ENCODE measurements around the gene GATA3. TPM values are rescaled to one million over a fixed set of nuclear protein-coding genes. Genes with fewer than 3 reads are reported as not detected.

Gene GATA3
- total RNA-seq, 1 donor = not detected

DNA sequence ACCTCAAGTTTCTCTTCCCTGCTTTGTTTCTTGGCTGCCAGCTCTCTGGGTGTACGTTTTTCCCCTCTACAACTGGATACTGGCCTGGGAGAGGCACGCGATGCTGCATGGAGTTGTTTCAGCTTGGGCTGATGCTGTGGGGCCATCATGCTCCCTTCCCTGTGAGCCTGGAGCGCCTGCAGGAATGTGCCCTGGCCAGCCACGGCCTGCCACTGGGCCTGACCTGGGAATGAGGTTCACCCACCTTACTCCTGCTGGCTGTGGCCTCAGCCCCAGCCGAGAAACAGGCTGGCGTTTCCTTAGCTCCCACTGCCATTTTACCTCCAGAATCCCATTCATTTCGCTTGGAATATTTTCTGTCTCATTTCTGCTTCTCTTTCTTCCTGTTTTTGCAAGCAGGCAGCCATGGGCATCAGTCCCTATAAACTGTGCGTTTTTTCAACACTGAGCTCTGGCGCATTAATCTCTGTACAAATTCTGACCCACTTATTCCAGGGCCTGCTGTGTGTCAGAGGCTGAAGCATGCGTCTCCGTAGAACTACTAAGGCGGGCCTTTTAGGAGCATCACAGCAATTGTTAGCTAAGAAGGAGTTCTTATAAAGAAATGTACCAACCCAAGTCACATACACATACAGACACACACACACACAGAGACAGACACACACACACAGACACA is 57.9 kb downstream of the GATA3 start:
- Histone ChIP-seq H4K20me1 (ENCODE audit: insufficient read depth, low read length) (no peaks in the 10 kb centered on the region), H3K4me2 (ENCODE audit: insufficient read depth, low read length) (no peak overlapping the region), H3K27me3 (ENCODE audit: insufficient read depth, low read length) (no peaks in the 10 kb centered on the region), H3K27ac (ENCODE audit: low read depth, low read length) (no peak overlapping the region), H3K4me1 (ENCODE audit: insufficient read depth, low read length) (no peaks in the 10 kb centered on the region), H3K79me2 (ENCODE audit: insufficient read depth, low read length) (no peaks in the 10 kb centered on the region), H3K9me3 (ENCODE audit: low read depth, low read length) (no peaks in the 10 kb centered on the region), H2AFZ (ENCODE audit: low read length) (no peak overlapping the region), H3K4me3 (ENCODE audit: insufficient read depth, low read length) (no peak overlapping the region), H3K36me3 (ENCODE audit: insufficient read depth, low read length) (no peaks in the 10 kb centered on the region)
- TF ChIP-seq, protein P1, sequence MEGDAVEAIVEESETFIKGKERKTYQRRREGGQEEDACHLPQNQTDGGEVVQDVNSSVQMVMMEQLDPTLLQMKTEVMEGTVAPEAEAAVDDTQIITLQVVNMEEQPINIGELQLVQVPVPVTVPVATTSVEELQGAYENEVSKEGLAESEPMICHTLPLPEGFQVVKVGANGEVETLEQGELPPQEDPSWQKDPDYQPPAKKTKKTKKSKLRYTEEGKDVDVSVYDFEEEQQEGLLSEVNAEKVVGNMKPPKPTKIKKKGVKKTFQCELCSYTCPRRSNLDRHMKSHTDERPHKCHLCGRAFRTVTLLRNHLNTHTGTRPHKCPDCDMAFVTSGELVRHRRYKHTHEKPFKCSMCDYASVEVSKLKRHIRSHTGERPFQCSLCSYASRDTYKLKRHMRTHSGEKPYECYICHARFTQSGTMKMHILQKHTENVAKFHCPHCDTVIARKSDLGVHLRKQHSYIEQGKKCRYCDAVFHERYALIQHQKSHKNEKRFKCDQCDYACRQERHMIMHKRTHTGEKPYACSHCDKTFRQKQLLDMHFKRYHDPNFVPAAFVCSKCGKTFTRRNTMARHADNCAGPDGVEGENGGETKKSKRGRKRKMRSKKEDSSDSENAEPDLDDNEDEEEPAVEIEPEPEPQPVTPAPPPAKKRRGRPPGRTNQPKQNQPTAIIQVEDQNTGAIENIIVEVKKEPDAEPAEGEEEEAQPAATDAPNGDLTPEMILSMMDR (IDR thresholded peaks at IDR 0.05; ENCODE audit: extremely low read depth, low read depth, low read length) = no peak
- DNase-seq (ENCODE audit: insufficient read length, low spot score, missing footprints) = no peak

DNA sequence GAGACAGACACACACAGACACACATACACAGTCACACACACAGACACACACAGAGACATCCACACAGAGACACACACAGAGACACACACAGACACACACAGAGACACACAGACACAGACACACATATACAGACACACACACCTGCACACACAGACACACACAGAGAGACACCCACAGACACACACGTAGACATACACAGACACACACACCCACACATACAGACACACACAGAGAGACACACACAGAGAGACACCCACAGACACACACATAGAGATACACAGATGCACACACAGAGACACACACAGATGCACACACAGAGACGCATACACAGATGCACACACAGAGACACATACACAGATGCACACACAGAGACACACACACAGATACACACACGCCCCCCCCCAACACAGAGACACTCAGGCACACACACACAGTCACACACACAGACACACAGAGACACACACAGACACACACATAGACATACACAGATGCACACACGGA is 58.5 kb downstream of the GATA3 start:
- DNase-seq (ENCODE audit: insufficient read length, low spot score, missing footprints) = no peak
- no peak overlapping the region for H3K4me2 ChIP-seq (ENCODE audit: insufficient read depth, low read length)
- TF ChIP-seq, protein P1 (IDR thresholded peaks at IDR 0.05; ENCODE audit: extremely low read depth, low read depth, low read length) = no peak
- no peak overlapping the region for H3K4me3 ChIP-seq (ENCODE audit: insufficient read depth, low read length)
- H2AFZ ChIP-seq (ENCODE audit: low read length) = no peak overlapping the region
- H3K9me3 ChIP-seq (ENCODE audit: low read depth, low read length) = no peaks in the 10 kb centered on the region
- H3K79me2 ChIP-seq (ENCODE audit: insufficient read depth, low read length) = no peaks in the 10 kb centered on the region
- no peaks in the 10 kb centered on the region for H4K20me1 ChIP-seq (ENCODE audit: insufficient read depth, low read length)
- no peaks in the 10 kb centered on the region for H3K27me3 ChIP-seq (ENCODE audit: insufficient read depth, low read length)
- H3K36me3 ChIP-seq (ENCODE audit: insufficient read depth, low read length) = no peaks in the 10 kb centered on the region
- H3K27ac ChIP-seq (ENCODE audit: low read depth, low read length) = no peak overlapping the region
- H3K4me1 ChIP-seq (ENCODE audit: insufficient read depth, low read length) = no peaks in the 10 kb centered on the region

DNA sequence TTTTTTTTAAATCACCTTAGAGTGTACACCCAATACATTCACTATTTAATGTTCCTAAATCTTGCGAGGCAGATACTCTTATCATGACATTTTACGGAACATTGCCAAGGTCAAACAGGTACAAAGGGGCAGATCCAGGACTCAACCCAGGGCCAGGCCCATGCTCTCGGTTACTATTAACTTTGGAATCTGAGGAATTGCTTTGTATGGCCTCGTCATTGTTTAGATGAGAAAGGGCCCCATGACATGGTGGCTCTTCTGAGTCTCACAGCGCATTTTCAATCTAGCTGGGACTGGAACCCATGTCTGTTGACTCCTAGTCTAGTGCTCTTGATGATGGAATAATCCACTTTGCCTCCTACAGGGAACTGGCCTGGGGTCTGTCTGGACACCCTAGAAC is 59.1 kb downstream of the GATA3 start:
- Histone ChIP-seq H3K9me3 (ENCODE audit: low read depth, low read length) (no peaks in the 10 kb centered on the region), H3K4me1 (ENCODE audit: insufficient read depth, low read length) (no peaks in the 10 kb centered on the region), H3K27ac (ENCODE audit: low read depth, low read length) (no peak overlapping the region), H3K79me2 (ENCODE audit: insufficient read depth, low read length) (no peaks in the 10 kb centered on the region), H4K20me1 (ENCODE audit: insufficient read depth, low read length) (no peaks in the 10 kb centered on the region), H3K27me3 (ENCODE audit: insufficient read depth, low read length) (no peaks in the 10 kb centered on the region), H3K36me3 (ENCODE audit: insufficient read depth, low read length) (no peaks in the 10 kb centered on the region), H2AFZ (ENCODE audit: low read length) (no peak overlapping the region), H3K4me3 (ENCODE audit: insufficient read depth, low read length) (no peak overlapping the region), H3K4me2 (ENCODE audit: insufficient read depth, low read length) (no peak overlapping the region)
- no peak for DNase-seq (ENCODE audit: insufficient read length, low spot score, missing footprints)
- TF ChIP-seq, protein P1 (IDR thresholded peaks at IDR 0.05; ENCODE audit: extremely low read depth, low read depth, low read length) = no peak

GRCh38 chr10:8114741-8115617 is 60.5 kb downstream of the GATA3 start:
- H3K4me3 ChIP-seq (ENCODE audit: insufficient read depth, low read length) = no peak overlapping the region
- H4K20me1 ChIP-seq (ENCODE audit: insufficient read depth, low read length) = no peaks in the 10 kb centered on the region
- H2AFZ ChIP-seq (ENCODE audit: low read length) = no peak overlapping the region
- no peaks in the 10 kb centered on the region for H3K9me3 ChIP-seq (ENCODE audit: low read depth, low read length)
- TF ChIP-seq, protein P1 (IDR thresholded peaks at IDR 0.05; ENCODE audit: extremely low read depth, low read depth, low read length) = no peak
- H3K79me2 ChIP-seq (ENCODE audit: insufficient read depth, low read length) = no peaks in the 10 kb centered on the region
- no peaks in the 10 kb centered on the region for H3K27me3 ChIP-seq (ENCODE audit: insufficient read depth, low read length)
- no peak overlapping the region for H3K27ac ChIP-seq (ENCODE audit: low read depth, low read length)
- H3K4me1 ChIP-seq (ENCODE audit: insufficient read depth, low read length) = no peaks in the 10 kb centered on the region
- no peak overlapping the region for H3K4me2 ChIP-seq (ENCODE audit: insufficient read depth, low read length)
- no peak for DNase-seq (ENCODE audit: insufficient read length, low spot score, missing footprints)
- no peaks in the 10 kb centered on the region for H3K36me3 ChIP-seq (ENCODE audit: insufficient read depth, low read length)
